Trophoblast cell (in vitro differentiated cells and primary cell): ENCODE data around the gene CUL7.
A peak's percentile ranks its signal among the peaks of the same experiment; 100 is the strongest.
"Not testable (repeated sequence)": the region's sequence is repeated elsewhere in the genome, so short reads cannot be mapped to it uniquely, and the experiment has no call there.

Experiments
- DNase-seq, 2 donors: peaks; one replicate each; pipeline ENCODE4 v3.0.0-alpha.2; 2016
- H2AFZ ChIP-seq: 2 replicates; pipeline ENCODE4 v1.6.1; 2013; ENCODE audit warnings: low read length, moderate library complexity, mild to moderate bottlenecking; ENCODE audit not compliant: insufficient read depth, poor library complexity
- H2AK5ac ChIP-seq: 2 replicates; pipeline ENCODE4 v1.6.1; 2013; ENCODE audit warnings: mild to moderate bottlenecking, low read length
- H2BK120ac ChIP-seq: 2 replicates; pipeline ENCODE4 v1.6.1; 2013; ENCODE audit warnings: low read length, mild to moderate bottlenecking, moderate library complexity; ENCODE audit not compliant: insufficient read depth, poor library complexity
- H2BK12ac ChIP-seq: 2 replicates; pipeline ENCODE4 v1.6.1; 2013; ENCODE audit warnings: mild to moderate bottlenecking, low read length, moderate library complexity
- H2BK5ac ChIP-seq: 2 replicates; pipeline ENCODE4 v1.6.1; 2013; ENCODE audit warnings: low read length, low read depth, moderate library complexity, mild to moderate bottlenecking; ENCODE audit not compliant: poor library complexity
- H3K14ac ChIP-seq: 2 replicates; pipeline ENCODE4 v1.6.1; 2013; ENCODE audit warnings: mild to moderate bottlenecking, low read length
- H3K18ac ChIP-seq: 2 replicates; pipeline ENCODE4 v1.6.1; 2013; ENCODE audit warnings: mild to moderate bottlenecking, low read length
- H3K23ac ChIP-seq: 2 replicates; pipeline ENCODE4 v1.6.1; 2013; ENCODE audit warnings: low read length
- H3K27ac ChIP-seq: 2 replicates; pipeline ENCODE4 v1.5.1; 2013; ENCODE audit warnings: low read depth, mild to moderate bottlenecking, inconsistent platforms, low read length, moderate library complexity
- H3K27me3 ChIP-seq: 2 replicates; pipeline ENCODE4 v1.6.1; 2013; ENCODE audit warnings: inconsistent platforms, mild to moderate bottlenecking, low read length, moderate library complexity; ENCODE audit not compliant: insufficient read depth
- H3K36me3 ChIP-seq, 2 experiments: 1 replicate in 1 of 2; 2 replicates in 1 of 2; pipeline ENCODE4 v1.6.1; 2013; ENCODE audit warnings: low read length in 2 of 2, mild to moderate bottlenecking in 2 of 2, moderate library complexity in 1 of 2; ENCODE audit not compliant: insufficient read depth in 2 of 2, control insufficient read depth in 1 of 2
- H3K4ac ChIP-seq: 2 replicates; pipeline ENCODE4 v1.6.1; 2013; ENCODE audit warnings: low read depth, mild to moderate bottlenecking, low read length, moderate library complexity
- H3K4me1 ChIP-seq, 2 experiments: 1 replicate in 1 of 2; 2 replicates in 1 of 2; pipeline ENCODE4 v1.6.1; 2013; ENCODE audit warnings: low read length in 2 of 2, mild to moderate bottlenecking in 2 of 2, moderate library complexity in 1 of 2; ENCODE audit not compliant: insufficient read depth in 2 of 2, control insufficient read depth in 1 of 2
- H3K4me2 ChIP-seq: 2 replicates; pipeline ENCODE4 v1.6.1; 2013; ENCODE audit warnings: inconsistent platforms, mild to moderate bottlenecking, low read length, moderate library complexity
- H3K4me3 ChIP-seq: 2 replicates; pipeline ENCODE4 v1.5.1; 2013; ENCODE audit warnings: mild to moderate bottlenecking, low read depth, low read length, inconsistent platforms
- H3K79me1 ChIP-seq: one replicate; pipeline ENCODE4 v1.6.1; 2013; ENCODE audit warnings: low read length
- H3K79me2 ChIP-seq: 2 replicates; pipeline ENCODE4 v1.6.1; 2013; ENCODE audit warnings: low read length, mild to moderate bottlenecking; ENCODE audit not compliant: control insufficient read depth, insufficient read depth, poor library complexity
- H3K9ac ChIP-seq: 2 replicates; pipeline ENCODE4 v1.6.1; 2013; ENCODE audit warnings: mild to moderate bottlenecking, low read length
- H3K9me3 ChIP-seq: 2 replicates; pipeline ENCODE4 v1.6.1; 2013; ENCODE audit warnings: low read depth, mild to moderate bottlenecking, control low read depth, inconsistent platforms, low read length; ENCODE audit not compliant: insufficient read depth
- H4K12ac ChIP-seq: 2 replicates; pipeline ENCODE4 v1.6.1; 2013; ENCODE audit warnings: low read depth, mild to moderate bottlenecking, low read length, moderate library complexity
- H4K8ac ChIP-seq: 2 replicates; pipeline ENCODE4 v1.6.1; 2013; ENCODE audit warnings: low read depth, mild to moderate bottlenecking, low read length, moderate library complexity
- H4K91ac ChIP-seq: one replicate; pipeline ENCODE4 v1.6.1; 2013; ENCODE audit warnings: low read depth, mild to moderate bottlenecking, low read length, moderate library complexity
- WGBS: extraction: QIAGEN DNeasy Blood & Tissue Kit; methylation state at CpG from one replicate; pipeline ENCODE4 v1.1.7; 2013; ENCODE audit warnings: missing lambda C conversion rate; ENCODE audit not compliant: insufficient read length, insufficient coverage; ENCODE audit errors: extremely low coverage; 5-methylcytosine and 5-hydroxymethylcytosine counted together

CUL7 gene

GRCh38 chr6:43043310-43043709 lies 10.3 kb downstream of the CUL7 start:
- no peak overlapping the region for H4K91ac ChIP-seq
- H2AFZ ChIP-seq: no peak overlapping the region
- H3K27me3 ChIP-seq: no peaks in the 10 kb centered on the region
- no peak for DNase-seq
- H3K4me1 ChIP-seq: no peaks in the 10 kb centered on the region
- H3K27ac ChIP-seq: no peak overlapping the region
- H3K14ac ChIP-seq: no peak overlapping the region
- H3K9ac ChIP-seq: no peak overlapping the region
- H2BK120ac ChIP-seq: no peak overlapping the region
- no peaks in the 10 kb centered on the region for H3K79me1 ChIP-seq
- no peak overlapping the region for H4K8ac ChIP-seq
- no peak overlapping the region for H2BK5ac ChIP-seq
- H3K9me3 ChIP-seq: no peaks in the 10 kb centered on the region
- H2AK5ac ChIP-seq: no peak overlapping the region
- no peak overlapping the region for H3K4me2 ChIP-seq
- H3K18ac ChIP-seq: no peak overlapping the region
- WGBS: no CpG with 5 or more reads among the region's 9 CpGs
- no peak overlapping the region for H3K23ac ChIP-seq
- no peak overlapping the region for H2BK12ac ChIP-seq
- H3K4me3 ChIP-seq: no peak overlapping the region
- H3K79me2 ChIP-seq: no peaks in the 10 kb centered on the region
- peaks cover 77 to 78% of the 10 kb centered on the region in 2 experiments for H3K36me3 ChIP-seq
- no peak overlapping the region for H3K4ac ChIP-seq
- H4K12ac ChIP-seq: peak overlapping the region; percentile 37

DNA sequence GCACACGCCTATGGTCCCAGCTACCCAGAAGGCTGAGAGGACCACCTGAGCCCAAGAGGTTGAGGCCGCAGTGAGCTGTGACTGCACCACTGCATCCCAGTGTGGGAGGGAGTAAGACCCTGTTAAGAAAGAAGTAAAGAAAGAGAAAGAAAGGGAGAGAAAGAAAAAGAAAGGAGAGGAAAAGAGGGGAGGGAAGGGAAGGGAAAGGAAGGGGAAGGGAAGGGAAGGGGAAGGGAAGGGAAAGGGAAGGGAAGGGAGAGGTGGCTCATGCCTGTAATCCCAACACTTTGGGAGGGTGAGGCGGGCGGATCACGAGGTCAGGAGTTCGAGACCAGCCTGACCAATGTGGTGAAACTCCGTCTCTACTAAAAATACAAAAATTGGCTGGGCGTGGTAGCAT lies 12.2 kb downstream of the CUL7 start:
- DNase-seq, H3K4me3 ChIP-seq, H2AK5ac ChIP-seq, H3K79me1 ChIP-seq, H3K4me1 ChIP-seq, H3K18ac ChIP-seq, H3K79me2 ChIP-seq, H3K9me3 ChIP-seq, H2BK5ac ChIP-seq, H3K23ac ChIP-seq, H3K4ac ChIP-seq, H4K12ac ChIP-seq, H2BK12ac ChIP-seq, H3K9ac ChIP-seq, H3K4me2 ChIP-seq, H3K27ac ChIP-seq, H2BK120ac ChIP-seq, H4K8ac ChIP-seq, H2AFZ ChIP-seq, H3K14ac ChIP-seq, H3K27me3 ChIP-seq, H4K91ac ChIP-seq: not testable (repeated sequence)
- peaks cover 80 to 81% of the 10 kb centered on the region in 2 experiments for H3K36me3 ChIP-seq
- WGBS: no CpG with 5 or more reads among the region's 8 CpGs

GRCh38 chr6:43040542-43041257 lies 13.0 kb downstream of the CUL7 start:
- DNase-seq: no peak

GRCh38 chr6:43038727-43039126 lies 14.9 kb downstream of the CUL7 start:
- H3K36me3 ChIP-seq: peaks cover 74 to 76% of the 10 kb centered on the region in 2 experiments
- peaks cover 1% of the 10 kb centered on the region for H3K9me3 ChIP-seq
- no peaks in the 10 kb centered on the region for H3K79me1 ChIP-seq
- H4K8ac ChIP-seq: no peak overlapping the region
- peak overlapping the region; percentile 20 for H3K4me3 ChIP-seq
- H4K12ac ChIP-seq: no peak overlapping the region
- no peak overlapping the region for H3K23ac ChIP-seq
- no peaks in the 10 kb centered on the region for H3K79me2 ChIP-seq
- H3K4ac ChIP-seq: no peak overlapping the region
- no peak overlapping the region for H3K9ac ChIP-seq
- no peaks in the 10 kb centered on the region for H3K27me3 ChIP-seq
- no peak overlapping the region for H3K14ac ChIP-seq
- no peak overlapping the region for H2BK12ac ChIP-seq
- DNase-seq: no peak
- no peak overlapping the region for H3K27ac ChIP-seq
- H2AK5ac ChIP-seq: no peak overlapping the region
- H3K18ac ChIP-seq: no peak overlapping the region
- H3K4me2 ChIP-seq: no peak overlapping the region
- H2AFZ ChIP-seq: no peak overlapping the region
- H4K91ac ChIP-seq: no peak overlapping the region
- WGBS: no CpG with 5 or more reads among the region's 9 CpGs
- no peak overlapping the region for H2BK120ac ChIP-seq
- H3K4me1 ChIP-seq: no peaks in the 10 kb centered on the region
- H2BK5ac ChIP-seq: no peak overlapping the region

More at GRCh38 chr6:43040542-43041257, 13.0 kb downstream of the CUL7 start:
- Histone ChIP-seq H4K91ac (no peak overlapping the region), H2AK5ac (no peak overlapping the region), H3K4me1 (no peaks in the 10 kb centered on the region), H3K23ac (no peak overlapping the region), H2BK12ac (no peak overlapping the region), H3K14ac (no peak overlapping the region), H3K18ac (no peak overlapping the region), H3K79me1 (no peaks in the 10 kb centered on the region), H3K9ac (no peak overlapping the region), H2BK120ac (no peak overlapping the region), H4K12ac (no peak overlapping the region), H3K9me3 (peaks cover 1% of the 10 kb centered on the region), H3K27ac (no peak overlapping the region), H2AFZ (no peak overlapping the region), H4K8ac (no peak overlapping the region), H3K36me3 (peaks cover 77 to 78% of the 10 kb centered on the region in 2 experiments), H2BK5ac (no peak overlapping the region), H3K4me2 (no peak overlapping the region), H3K4me3 (peak overlapping the region; percentile 14), H3K4ac (no peak overlapping the region), H3K27me3 (no peaks in the 10 kb centered on the region), H3K79me2 (no peaks in the 10 kb centered on the region)
- WGBS: no CpG with 5 or more reads among the region's 18 CpGs
